GM12864 (cell line): ENCODE data around the gene LTB.

ENCODE experiments used
- DNase-seq: peaks from one replicate; pipeline ENCODE4 v3.0.0-alpha.2; 2011; ENCODE audit warnings: low read depth
- H3K4me3 ChIP-seq: 2 replicates; pipeline ENCODE4 v1.5.1; 2011; ENCODE audit warnings: mild to moderate bottlenecking, low read depth, low read length, control low read depth
- TF ChIP-seq, protein P1 (sequence below): IDR thresholded peaks from 2 replicates; pipeline ENCODE4 v1.5.1; 2011; ENCODE audit warnings: low read depth, mild to moderate bottlenecking, moderate library complexity, low read length, control low read depth, inconsistent platforms; ENCODE audit errors: missing control alignments

The LTB gene

DNA sequence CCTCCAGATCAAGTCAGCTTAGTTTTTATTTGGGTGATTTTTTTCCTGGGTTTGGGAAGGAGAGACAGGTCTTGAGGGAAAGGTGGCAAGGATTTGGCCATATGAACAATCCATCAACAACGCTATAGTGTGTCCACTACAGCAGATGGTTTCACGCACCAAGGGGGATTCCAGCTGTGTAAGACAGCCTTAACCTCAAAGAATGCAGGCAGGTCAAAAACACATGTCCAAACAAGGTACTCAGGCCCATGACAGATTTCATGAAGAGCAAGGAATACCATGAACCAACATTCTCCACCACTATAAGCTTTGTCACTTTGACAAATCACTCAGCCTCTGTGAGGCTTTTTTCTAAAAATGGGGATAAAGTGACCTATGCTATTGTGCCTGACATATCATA lies 34.8 kb upstream of the LTB start:
- TF ChIP-seq, protein P1, sequence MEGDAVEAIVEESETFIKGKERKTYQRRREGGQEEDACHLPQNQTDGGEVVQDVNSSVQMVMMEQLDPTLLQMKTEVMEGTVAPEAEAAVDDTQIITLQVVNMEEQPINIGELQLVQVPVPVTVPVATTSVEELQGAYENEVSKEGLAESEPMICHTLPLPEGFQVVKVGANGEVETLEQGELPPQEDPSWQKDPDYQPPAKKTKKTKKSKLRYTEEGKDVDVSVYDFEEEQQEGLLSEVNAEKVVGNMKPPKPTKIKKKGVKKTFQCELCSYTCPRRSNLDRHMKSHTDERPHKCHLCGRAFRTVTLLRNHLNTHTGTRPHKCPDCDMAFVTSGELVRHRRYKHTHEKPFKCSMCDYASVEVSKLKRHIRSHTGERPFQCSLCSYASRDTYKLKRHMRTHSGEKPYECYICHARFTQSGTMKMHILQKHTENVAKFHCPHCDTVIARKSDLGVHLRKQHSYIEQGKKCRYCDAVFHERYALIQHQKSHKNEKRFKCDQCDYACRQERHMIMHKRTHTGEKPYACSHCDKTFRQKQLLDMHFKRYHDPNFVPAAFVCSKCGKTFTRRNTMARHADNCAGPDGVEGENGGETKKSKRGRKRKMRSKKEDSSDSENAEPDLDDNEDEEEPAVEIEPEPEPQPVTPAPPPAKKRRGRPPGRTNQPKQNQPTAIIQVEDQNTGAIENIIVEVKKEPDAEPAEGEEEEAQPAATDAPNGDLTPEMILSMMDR, result no peak
- no peak for DNase-seq
- no peak overlapping the region for H3K4me3 ChIP-seq

DNA sequence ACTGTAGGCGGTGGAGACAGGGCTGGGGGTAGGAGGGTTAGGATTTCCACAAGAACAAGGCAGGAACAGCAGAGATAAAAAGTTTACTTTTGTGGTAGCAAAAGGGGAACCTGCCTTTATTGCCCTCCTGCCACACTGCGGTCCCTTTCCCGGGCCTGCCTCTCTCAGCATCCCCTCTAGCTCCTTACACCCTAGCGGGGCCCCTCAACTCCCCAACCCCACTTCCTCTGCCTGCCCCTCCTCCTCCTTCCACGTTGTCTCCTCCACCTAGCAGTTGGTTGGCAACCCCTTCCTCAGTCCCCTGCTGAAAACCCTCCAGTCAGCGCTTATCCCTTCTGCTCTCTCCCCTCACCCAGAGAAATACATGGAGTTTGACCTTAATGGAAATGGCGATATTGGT lies 33.5 kb upstream of the LTB start:
- TF ChIP-seq, protein P1, result no peak
- H3K4me3 ChIP-seq, result no peak overlapping the region
- DNase-seq, result no peak

DNA sequence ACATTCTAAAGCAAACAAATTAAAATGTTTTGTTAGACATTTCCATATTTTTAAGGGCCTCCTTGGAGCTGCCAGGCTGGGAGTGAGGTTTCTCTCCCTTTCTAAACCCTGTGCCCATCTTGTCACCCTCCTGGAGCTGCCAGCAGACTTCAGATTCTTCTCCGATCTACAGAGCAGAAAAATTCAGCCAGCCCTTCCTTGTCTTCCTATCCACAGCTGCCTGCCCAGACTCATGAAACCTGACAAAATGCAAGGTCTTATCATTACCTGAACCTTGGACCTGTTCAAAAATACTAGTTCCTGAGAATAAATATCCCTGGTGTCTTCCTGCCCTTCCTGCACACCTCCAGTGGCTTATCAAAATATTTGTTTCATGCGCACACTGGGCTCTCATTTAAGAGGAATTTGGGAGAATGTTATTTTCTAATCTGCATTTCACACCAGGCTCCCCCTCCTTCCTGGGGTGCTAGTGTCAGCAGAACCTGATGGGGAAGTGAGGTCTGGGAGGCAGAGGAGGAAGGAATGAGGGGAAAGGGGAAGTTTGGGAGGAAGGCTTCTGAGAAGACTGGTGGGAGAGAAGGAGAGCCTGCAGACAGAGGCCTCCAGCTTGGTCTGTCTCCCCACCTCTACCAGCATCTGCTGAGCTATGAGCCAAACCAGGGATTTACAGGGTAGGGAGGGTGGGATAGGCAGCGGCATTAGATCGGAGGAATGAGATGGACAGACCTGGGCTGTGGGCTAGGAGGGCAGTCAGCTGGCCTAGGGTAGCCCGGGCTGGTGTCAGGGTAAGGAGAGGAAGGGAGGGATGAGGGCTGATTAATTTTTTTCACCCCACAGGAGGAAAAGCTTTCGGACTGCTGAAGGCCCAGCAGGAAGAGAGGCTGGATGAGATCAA lies 32.7 kb upstream of the LTB start, which contains the start of gene AIF1:
Gene AIF1 (plus strand): TSS at position 551 of the 895 bp plus-strand sequence. CDS start 96 bp downstream, at position 647.
- H3K4me3 ChIP-seq, result no peak within 1 kb of the TSS
- DNase-seq, result no peak
- TF ChIP-seq, protein P1, result no peak

DNA sequence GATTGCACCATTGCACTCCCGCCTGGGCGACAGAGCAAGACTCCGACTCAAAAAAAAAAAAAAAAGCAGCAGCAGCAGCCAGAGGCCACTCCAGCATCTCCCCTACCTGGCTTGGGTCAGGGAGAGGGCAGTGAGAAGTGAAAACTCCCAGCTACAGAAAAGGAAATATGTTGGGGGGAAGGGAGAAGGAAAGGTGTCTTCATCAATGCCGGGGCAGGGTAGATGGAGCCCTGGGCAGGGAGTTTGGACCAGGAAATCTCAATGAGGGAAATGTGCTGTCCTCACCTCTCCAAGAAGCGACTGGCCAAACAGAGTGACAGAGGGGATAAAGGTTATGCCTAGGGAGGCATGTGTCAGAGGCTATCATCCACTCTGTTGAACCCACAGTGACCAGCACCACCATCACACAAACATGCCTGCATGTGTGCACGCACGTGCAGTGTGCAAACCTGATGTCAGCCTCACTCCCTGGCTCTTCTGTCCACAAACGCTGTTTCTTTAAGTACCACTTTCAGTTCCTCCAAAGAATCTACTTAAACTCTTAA lies 31.9 kb upstream of the LTB start:
- no peak overlapping the region for H3K4me3 ChIP-seq
- TF ChIP-seq, protein P1, result no peak
- DNase-seq, result no peak

DNA sequence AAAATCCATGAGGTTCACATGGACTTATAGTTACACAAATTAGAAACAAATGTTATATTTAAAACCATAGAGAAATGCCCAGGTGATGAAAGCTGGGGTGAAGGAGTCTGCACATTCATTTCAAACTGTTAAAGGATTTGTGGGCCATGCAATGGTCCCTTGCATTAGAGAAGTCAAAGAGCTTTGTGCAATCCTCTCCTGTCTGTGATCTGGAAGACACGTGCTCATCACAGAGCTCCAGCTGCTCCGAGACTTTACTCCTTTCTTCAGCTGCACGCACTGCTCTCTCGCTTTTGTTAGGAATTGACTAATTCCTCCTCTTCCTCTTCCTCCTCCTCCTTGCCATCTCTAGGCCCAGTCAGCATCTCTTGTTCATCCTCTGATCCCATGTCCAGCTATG lies 28.7 kb upstream of the LTB start:
- DNase-seq, result no peak
- TF ChIP-seq, protein P1, result no peak

DNA sequence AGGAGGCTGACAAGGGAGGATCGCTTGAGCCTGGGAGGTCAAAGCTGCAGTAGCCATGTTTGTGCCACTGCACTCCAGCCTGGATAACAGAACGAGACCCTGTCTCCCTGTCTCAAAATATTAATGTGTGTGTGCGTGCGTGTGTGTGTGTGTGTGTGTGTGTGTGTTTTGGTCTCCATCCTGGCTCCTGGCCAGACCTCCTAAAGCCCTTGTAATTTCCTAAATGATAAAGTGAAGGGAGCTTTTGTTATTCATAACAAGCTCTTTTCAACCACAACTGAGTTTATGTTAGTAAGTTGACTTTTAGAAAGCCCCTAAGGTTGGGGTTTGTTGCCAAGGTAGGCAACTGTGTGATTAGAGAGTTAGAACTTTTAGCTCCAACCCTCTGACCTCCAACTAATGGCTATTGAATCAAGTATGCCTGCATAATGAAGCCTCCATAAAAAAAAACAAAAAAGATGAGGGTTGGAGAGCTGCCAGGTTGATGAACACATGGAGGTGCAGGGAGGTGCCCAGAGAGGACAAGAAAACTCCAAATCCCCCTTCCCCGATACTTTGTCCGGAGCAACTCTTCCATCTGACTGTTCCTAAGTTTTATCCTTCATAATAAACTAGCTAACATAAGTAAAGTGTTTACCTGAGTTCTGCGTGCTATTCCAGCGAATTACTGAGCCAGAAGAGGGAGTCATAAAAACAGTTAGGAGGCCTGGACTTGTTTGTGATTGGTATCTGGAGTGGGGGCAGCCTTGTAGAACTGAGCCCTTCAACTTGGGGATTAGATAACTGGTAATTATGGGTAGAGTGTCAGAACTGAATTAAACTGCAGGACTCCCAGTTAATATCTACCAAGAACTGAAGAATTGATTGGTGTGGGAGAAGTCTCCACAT lies 27.5 kb upstream of the LTB start:
- H3K4me3 ChIP-seq, result no peak overlapping the region
- DNase-seq, result no peak
- TF ChIP-seq, protein P1, result no peak

More for the DNA sequence above, 28.7 kb upstream of the LTB start:
- no peak overlapping the region for H3K4me3 ChIP-seq
